OCI-LY1 (cell line): ENCODE measurements around the gene TFF3.

Experiments
- EZH2 ChIP-seq: fragments of 200-600 bp; sonication (generic), shearing (Covaris generic); IDR thresholded peaks from 2 replicates; pipeline ENCODE4 v1.8.0; 2017; ENCODE audit warnings: borderline replicate concordance, mixed run types, mild to moderate bottlenecking, antibody characterized with exemption, low read length, moderate library complexity, mixed read lengths
- TF ChIP-seq, protein P1 (sequence below): fragments of 200-600 bp; sonication (generic), shearing (Covaris generic); IDR thresholded peaks from 2 replicates; pipeline ENCODE4 v1.5.1; 2017; ENCODE audit warnings: mild to moderate bottlenecking, antibody characterized with exemption, low read length, moderate library complexity, mixed read lengths

DNA sequence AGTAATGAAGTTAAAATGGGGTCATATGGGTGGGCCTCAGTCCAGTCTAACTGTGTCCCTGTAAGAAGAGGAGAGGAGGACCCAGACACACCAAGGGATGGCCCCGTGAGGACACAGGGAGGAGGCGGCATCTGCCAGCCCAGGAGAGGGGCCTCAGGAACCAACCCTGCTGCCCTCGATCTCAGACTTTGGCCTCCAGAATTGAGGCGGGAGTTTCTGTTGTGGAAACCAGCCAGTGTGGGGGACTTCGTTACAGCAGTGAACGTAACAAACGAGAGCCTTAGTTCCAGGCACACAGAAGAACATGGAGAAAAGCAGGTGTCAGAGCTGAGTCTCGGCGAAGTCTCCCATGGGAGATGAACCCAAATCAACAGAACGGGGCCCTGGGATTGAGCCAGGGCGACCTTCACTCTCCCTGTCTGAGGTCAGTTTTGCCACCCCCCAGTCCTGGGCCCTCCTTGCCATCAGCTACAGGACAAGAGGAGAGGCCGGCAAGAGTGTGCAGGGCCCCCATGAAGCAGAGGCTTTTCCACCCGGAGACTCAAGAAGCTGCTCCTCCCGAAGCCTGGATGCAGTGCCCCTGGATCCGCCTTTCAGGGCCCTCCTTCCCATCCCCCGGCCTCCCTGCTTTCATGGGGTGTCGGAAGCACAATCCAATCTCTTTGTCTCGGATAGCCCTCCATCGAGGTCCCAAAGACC lies 36.6 kb downstream of the TFF3 start:
- TF ChIP-seq, protein P1, sequence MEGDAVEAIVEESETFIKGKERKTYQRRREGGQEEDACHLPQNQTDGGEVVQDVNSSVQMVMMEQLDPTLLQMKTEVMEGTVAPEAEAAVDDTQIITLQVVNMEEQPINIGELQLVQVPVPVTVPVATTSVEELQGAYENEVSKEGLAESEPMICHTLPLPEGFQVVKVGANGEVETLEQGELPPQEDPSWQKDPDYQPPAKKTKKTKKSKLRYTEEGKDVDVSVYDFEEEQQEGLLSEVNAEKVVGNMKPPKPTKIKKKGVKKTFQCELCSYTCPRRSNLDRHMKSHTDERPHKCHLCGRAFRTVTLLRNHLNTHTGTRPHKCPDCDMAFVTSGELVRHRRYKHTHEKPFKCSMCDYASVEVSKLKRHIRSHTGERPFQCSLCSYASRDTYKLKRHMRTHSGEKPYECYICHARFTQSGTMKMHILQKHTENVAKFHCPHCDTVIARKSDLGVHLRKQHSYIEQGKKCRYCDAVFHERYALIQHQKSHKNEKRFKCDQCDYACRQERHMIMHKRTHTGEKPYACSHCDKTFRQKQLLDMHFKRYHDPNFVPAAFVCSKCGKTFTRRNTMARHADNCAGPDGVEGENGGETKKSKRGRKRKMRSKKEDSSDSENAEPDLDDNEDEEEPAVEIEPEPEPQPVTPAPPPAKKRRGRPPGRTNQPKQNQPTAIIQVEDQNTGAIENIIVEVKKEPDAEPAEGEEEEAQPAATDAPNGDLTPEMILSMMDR, result no peak
- TF ChIP-seq EZH2, result no peak
